Nephron (organoid): ENCODE data around the gene MYL12A.

Experiments
- H3K27ac Mint-ChIP-seq, 3 experiments: 2 replicates each; pipeline ENCODE4 v1.8.0; 2020; ENCODE audit warnings: mixed read lengths in 3 of 3, mild to moderate bottlenecking in 2 of 3, moderate library complexity in 1 of 3
- H3K27me3 Mint-ChIP-seq: 2 replicates; pipeline ENCODE4 v1.8.0; 2021; ENCODE audit warnings: low read depth, mild to moderate bottlenecking, moderate library complexity, mixed read lengths
- H3K36me3 Mint-ChIP-seq: 2 replicates; pipeline ENCODE4 v1.8.0; 2020; ENCODE audit warnings: low read depth, mixed read lengths
- H3K4me1 Mint-ChIP-seq: 2 replicates; pipeline ENCODE4 v1.8.0; 2020; ENCODE audit warnings: mixed read lengths
- H3K4me3 Mint-ChIP-seq, 3 experiments: 2 replicates each; pipeline ENCODE4 v1.8.0; 2020; ENCODE audit warnings: mild to moderate bottlenecking in 3 of 3, mixed read lengths in 3 of 3, moderate library complexity in 2 of 3
- H3K9me3 Mint-ChIP-seq: 2 replicates; pipeline ENCODE4 v1.8.0; 2020; ENCODE audit warnings: mixed read lengths
- TF ChIP-seq, protein P1 (sequence below), 3 experiments: fragments of 200-600 bp; sonication (generic); IDR thresholded peaks; one replicate each; pipeline ENCODE4 v1.5.0; 2021; ENCODE audit warnings: antibody characterized with exemption in 3 of 3; ENCODE audit not compliant: unreplicated experiment in 3 of 3

Gene MYL12A

DNA sequence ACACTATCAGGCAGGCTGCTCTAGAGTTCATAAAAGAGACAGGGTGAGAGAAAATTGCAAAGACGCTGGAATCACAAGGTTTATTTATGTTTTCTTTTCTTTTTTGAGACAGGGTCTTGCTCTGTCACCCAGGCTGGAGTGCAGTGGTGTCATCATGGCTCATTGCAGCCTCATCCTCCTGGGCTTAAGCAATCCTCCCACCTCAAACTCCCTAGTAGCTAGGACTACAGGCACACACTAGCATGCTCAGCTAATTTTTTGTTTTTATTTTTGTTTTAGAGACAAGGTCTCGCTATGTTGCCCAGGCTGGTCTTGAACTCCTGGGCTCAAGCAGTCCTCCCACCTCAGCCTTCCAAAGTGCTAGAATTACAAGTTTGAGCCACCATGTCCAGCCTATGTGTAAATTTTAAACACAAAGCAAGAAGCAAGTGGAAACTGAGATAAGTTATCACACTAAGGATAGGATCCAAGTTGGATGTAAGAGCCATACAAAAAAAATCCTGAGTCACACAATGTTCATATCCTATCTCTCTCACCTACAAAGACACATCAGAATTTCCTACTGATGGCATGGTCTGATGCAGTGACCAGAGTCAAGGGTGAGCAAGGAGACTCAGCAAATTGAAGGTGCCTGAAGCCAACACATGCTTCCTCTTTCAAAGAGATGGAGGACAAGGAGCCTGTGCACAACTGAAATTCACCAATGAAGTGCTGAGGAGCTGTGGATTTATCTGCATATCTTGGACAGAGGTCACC is 45.8 kb downstream of the MYL12A start:
- H3K27me3 Mint-ChIP-seq, result peaks cover 3% of the 10 kb centered on the region
- peaks cover 45% of the 10 kb centered on the region for H3K9me3 Mint-ChIP-seq
- H3K4me1 Mint-ChIP-seq, result peaks cover 7% of the 10 kb centered on the region

GRCh38 chr18:3294435-3295080 is 47.0 kb downstream of the MYL12A start:
- peaks cover 49% of the 10 kb centered on the region for H3K36me3 Mint-ChIP-seq
- TF ChIP-seq, protein P1, sequence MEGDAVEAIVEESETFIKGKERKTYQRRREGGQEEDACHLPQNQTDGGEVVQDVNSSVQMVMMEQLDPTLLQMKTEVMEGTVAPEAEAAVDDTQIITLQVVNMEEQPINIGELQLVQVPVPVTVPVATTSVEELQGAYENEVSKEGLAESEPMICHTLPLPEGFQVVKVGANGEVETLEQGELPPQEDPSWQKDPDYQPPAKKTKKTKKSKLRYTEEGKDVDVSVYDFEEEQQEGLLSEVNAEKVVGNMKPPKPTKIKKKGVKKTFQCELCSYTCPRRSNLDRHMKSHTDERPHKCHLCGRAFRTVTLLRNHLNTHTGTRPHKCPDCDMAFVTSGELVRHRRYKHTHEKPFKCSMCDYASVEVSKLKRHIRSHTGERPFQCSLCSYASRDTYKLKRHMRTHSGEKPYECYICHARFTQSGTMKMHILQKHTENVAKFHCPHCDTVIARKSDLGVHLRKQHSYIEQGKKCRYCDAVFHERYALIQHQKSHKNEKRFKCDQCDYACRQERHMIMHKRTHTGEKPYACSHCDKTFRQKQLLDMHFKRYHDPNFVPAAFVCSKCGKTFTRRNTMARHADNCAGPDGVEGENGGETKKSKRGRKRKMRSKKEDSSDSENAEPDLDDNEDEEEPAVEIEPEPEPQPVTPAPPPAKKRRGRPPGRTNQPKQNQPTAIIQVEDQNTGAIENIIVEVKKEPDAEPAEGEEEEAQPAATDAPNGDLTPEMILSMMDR (IDR thresholded peaks at IDR 0.05; ENCODE audit: unreplicated experiment in 3 of 3), result no peak
- no peak overlapping the region for H3K27ac Mint-ChIP-seq
- peaks cover 43% of the 10 kb centered on the region for H3K9me3 Mint-ChIP-seq
- peak overlapping the region; percentile 10 to 62 (median 42) for H3K4me3 Mint-ChIP-seq
- H3K27me3 Mint-ChIP-seq, result peaks cover 3% of the 10 kb centered on the region
- H3K4me1 Mint-ChIP-seq, result peaks cover 7% of the 10 kb centered on the region

More for the DNA sequence above, 45.8 kb downstream of the MYL12A start:
- Mint-ChIP-seq H3K36me3 (peaks cover 54% of the 10 kb centered on the region), H3K4me3 (no peak overlapping the region), H3K27ac (no peak overlapping the region)
- TF ChIP-seq, protein P1 (IDR thresholded peaks at IDR 0.05; ENCODE audit: unreplicated experiment in 3 of 3), result no peak

DNA sequence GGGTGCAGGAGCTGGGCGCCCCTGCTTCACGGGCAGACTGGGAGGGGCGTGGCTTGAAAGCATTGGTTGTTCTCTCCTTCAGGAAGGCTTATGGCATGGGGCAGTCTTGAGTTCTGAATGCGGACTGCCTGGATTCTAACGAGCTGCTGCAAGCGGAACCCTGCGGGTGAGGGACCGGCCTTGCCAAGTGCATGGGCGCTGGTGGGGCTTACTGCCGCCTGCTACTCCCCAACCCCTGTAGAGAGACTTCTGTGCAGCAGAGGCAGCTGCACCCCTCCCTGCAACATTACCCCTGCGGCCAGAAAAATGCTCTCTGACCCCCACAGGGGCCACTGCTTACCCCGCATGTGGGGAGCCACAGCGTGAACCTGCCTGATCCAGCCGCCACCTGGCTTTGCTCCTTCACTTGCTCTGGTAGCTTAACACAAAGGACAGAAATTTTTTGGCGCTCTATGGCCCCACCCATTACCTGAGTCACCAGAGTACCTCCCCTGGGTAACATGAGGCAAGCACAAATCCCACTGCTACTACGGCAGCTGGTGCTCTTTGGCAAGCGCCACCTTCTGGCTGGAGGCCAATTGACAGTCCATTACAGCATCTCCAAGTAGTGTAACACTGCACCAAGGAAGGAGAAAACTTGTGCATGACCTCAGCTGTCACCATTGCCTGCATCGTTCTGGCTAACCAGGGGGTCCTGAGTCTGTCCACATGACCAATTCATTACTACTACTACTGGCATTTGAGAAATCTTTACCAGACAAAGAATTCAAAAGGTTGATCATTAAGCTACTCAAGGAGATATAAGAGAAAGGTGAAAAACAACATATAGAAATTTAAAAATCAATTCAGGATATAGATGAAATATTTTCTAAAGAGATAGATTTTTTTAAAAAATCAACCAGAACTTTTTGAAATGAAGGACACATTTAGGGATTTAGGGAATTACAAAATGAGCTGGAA is 49.7 kb downstream of the MYL12A start:
- TF ChIP-seq, protein P1 (IDR thresholded peaks at IDR 0.05; ENCODE audit: unreplicated experiment in 3 of 3), result peak; percentile 60 to 85 (median 69)
- peak overlapping the region; percentile 95 to 97 (median 96) for H3K4me3 Mint-ChIP-seq
- peak overlapping the region; percentile 92 to 94 (median 94) for H3K27ac Mint-ChIP-seq
- H3K4me1 Mint-ChIP-seq, result peaks cover 7% of the 10 kb centered on the region
- peaks cover 3% of the 10 kb centered on the region for H3K27me3 Mint-ChIP-seq
- H3K36me3 Mint-ChIP-seq, result peaks cover 31% of the 10 kb centered on the region
- peaks cover 32% of the 10 kb centered on the region for H3K9me3 Mint-ChIP-seq

DNA sequence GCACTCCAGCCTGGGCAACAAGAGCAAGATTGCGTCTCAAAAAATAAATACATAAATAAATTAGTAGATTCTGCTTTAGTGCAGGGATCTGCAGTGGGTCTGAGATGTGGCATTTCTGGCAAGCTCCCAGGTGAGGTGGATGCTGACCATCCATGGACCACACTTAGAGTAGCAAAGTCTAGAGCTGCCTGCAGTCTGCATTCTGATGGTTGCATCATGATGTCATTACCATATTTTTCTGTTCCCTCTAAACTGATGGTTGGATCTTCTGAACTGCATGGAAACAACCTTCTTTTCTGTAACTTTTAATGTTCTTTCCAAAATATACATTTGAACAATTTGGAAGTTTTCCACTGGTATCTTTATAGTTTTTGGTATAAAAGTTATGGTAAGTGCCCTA is 57.2 kb downstream of the MYL12A start:
- Mint-ChIP-seq H3K27ac (no peak overlapping the region), H3K4me1 (peaks cover 5% of the 10 kb centered on the region), H3K36me3 (no peaks in the 10 kb centered on the region), H3K9me3 (peaks cover 6% of the 10 kb centered on the region), H3K4me3 (no peak overlapping the region), H3K27me3 (no peaks in the 10 kb centered on the region)
- TF ChIP-seq, protein P1 (IDR thresholded peaks at IDR 0.05; ENCODE audit: unreplicated experiment in 3 of 3), result no peak

- H3K4me3 Mint-ChIP-seq, result no peak overlapping the region
- no peak overlapping the region for H3K27ac Mint-ChIP-seq
- TF ChIP-seq, protein P1 (IDR thresholded peaks at IDR 0.05; ENCODE audit: unreplicated experiment in 3 of 3), result no peak
- no peaks in the 10 kb centered on the region for H3K36me3 Mint-ChIP-seq
- peaks cover 5% of the 10 kb centered on the region for H3K4me1 Mint-ChIP-seq
- H3K27me3 Mint-ChIP-seq, result no peaks in the 10 kb centered on the region
- peaks cover 2% of the 10 kb centered on the region for H3K9me3 Mint-ChIP-seq
Measured at GRCh38 chr18:3305354-3305762, 57.8 kb downstream of the MYL12A start.
